Chondrocyte (in vitro differentiated cells): ENCODE data around the gene USP35. TPM values are rescaled to one million over a fixed set of nuclear protein-coding genes. Genes with fewer than 3 reads are reported as not detected.

Source experiments
- DNase-seq: peaks from one replicate; pipeline ENCODE4 v3.0.0; 2021; ENCODE audit warnings: mixed read lengths, low spot score
- H3K27ac Mint-ChIP-seq: one replicate; pipeline ENCODE4 v1.8.0; 2021; ENCODE audit warnings: mild to moderate bottlenecking, moderate library complexity, mixed read lengths; ENCODE audit not compliant: unreplicated experiment
- H3K27me3 Mint-ChIP-seq: 2 replicates; pipeline ENCODE4 v1.8.0; 2021; ENCODE audit warnings: low read depth, mixed read lengths
- H3K36me3 Mint-ChIP-seq: 2 replicates; pipeline ENCODE4 v1.8.0; 2021; ENCODE audit warnings: low read depth, mixed read lengths
- H3K4me1 Mint-ChIP-seq: 2 replicates; pipeline ENCODE4 v1.8.0; 2021; ENCODE audit warnings: low read depth, mild to moderate bottlenecking, mixed read lengths
- H3K4me3 Mint-ChIP-seq: one replicate; pipeline ENCODE4 v1.8.0; 2021; ENCODE audit warnings: mild to moderate bottlenecking, moderate library complexity, mixed read lengths; ENCODE audit not compliant: unreplicated experiment
- H3K9me3 Mint-ChIP-seq: 2 replicates; pipeline ENCODE4 v1.8.0; 2021; ENCODE audit warnings: low read depth, mixed read lengths
- CTCF ChIP-seq: fragments of 200-600 bp; sonication (generic); IDR thresholded peaks from 2 replicates; pipeline ENCODE4 v1.5.0; 2021; ENCODE audit warnings: antibody characterized with exemption, mild to moderate bottlenecking, moderate library complexity
- total RNA-seq: library from RNA; stranded (reverse); gene quantifications from 3 replicates; pipeline ENCODE4 v1.2.1, GENCODE V29; 2021

USP35 gene
- total RNA-seq, 1 donor from 2014 or later, result 14.0 TPM

- no peak for DNase-seq
- H3K27ac Mint-ChIP-seq, result peak overlapping the region; percentile 24
- no peaks in the 10 kb centered on the region for H3K9me3 Mint-ChIP-seq
- H3K27me3 Mint-ChIP-seq, result no peaks in the 10 kb centered on the region
- no peak for TF ChIP-seq CTCF
- H3K4me3 Mint-ChIP-seq, result no peak overlapping the region
- no peaks in the 10 kb centered on the region for H3K4me1 Mint-ChIP-seq
- peaks cover 20% of the 10 kb centered on the region for H3K36me3 Mint-ChIP-seq
Observed at GRCh38 chr11:78202733-78203167, 14.0 kb downstream of the USP35 start.

GRCh38 chr11:78203184-78203583 lies 14.5 kb downstream of the USP35 start:
- Mint-ChIP-seq H3K36me3 (peaks cover 23% of the 10 kb centered on the region), H3K27ac (no peak overlapping the region), H3K27me3 (no peaks in the 10 kb centered on the region), H3K9me3 (no peaks in the 10 kb centered on the region), H3K4me1 (no peaks in the 10 kb centered on the region), H3K4me3 (no peak overlapping the region)
- DNase-seq, result no peak
- no peak for TF ChIP-seq CTCF

GRCh38 chr11:78205256-78205655 lies 16.5 kb downstream of the USP35 start:
- H3K4me3 Mint-ChIP-seq, result no peak overlapping the region
- no peaks in the 10 kb centered on the region for H3K4me1 Mint-ChIP-seq
- DNase-seq, result no peak
- H3K27ac Mint-ChIP-seq, result no peak overlapping the region
- H3K27me3 Mint-ChIP-seq, result no peaks in the 10 kb centered on the region
- H3K9me3 Mint-ChIP-seq, result no peaks in the 10 kb centered on the region
- H3K36me3 Mint-ChIP-seq, result peaks cover 32% of the 10 kb centered on the region
- no peak for TF ChIP-seq CTCF

GRCh38 chr11:78205691-78206090 lies 17.0 kb downstream of the USP35 start:
- Mint-ChIP-seq H3K36me3 (peaks cover 36% of the 10 kb centered on the region), H3K4me1 (no peaks in the 10 kb centered on the region), H3K4me3 (no peak overlapping the region), H3K27me3 (no peaks in the 10 kb centered on the region), H3K27ac (no peak overlapping the region), H3K9me3 (no peaks in the 10 kb centered on the region)
- DNase-seq, result no peak
- no peak for TF ChIP-seq CTCF

- Mint-ChIP-seq H3K4me3 (no peak overlapping the region), H3K27ac (no peak overlapping the region), H3K4me1 (peaks cover 8% of the 10 kb centered on the region), H3K27me3 (no peaks in the 10 kb centered on the region), H3K9me3 (no peaks in the 10 kb centered on the region), H3K36me3 (peaks cover 42% of the 10 kb centered on the region)
- no peak for DNase-seq
- no peak for TF ChIP-seq CTCF
Observed at GRCh38 chr11:78207532-78208256, 19.0 kb downstream of the USP35 start.
